LNCaP clone FGC (cell line): ENCODE data around the gene GMPR.

Experiments used
- DNase-seq: peaks from one replicate; pipeline ENCODE4 v3.0.0-alpha.2; 2011; ENCODE audit warnings: low read depth
- H3K4me3 ChIP-seq: 2 replicates; pipeline ENCODE4 v1.5.1; 2011; ENCODE audit warnings: mild to moderate bottlenecking, low read depth, low read length, control low read depth
- CTCF ChIP-seq: IDR thresholded peaks from 2 replicates; pipeline ENCODE4 v1.5.1; 2012; ENCODE audit warnings: mild to moderate bottlenecking; ENCODE audit not compliant: control insufficient read depth, insufficient read depth; ENCODE audit errors: extremely low read depth

GMPR gene

GRCh38 chr6:16227048-16227562 is 11.3 kb upstream of the GMPR start:
- DNase-seq, result no peak
- no peak for TF ChIP-seq CTCF
- no peak overlapping the region for H3K4me3 ChIP-seq

DNA sequence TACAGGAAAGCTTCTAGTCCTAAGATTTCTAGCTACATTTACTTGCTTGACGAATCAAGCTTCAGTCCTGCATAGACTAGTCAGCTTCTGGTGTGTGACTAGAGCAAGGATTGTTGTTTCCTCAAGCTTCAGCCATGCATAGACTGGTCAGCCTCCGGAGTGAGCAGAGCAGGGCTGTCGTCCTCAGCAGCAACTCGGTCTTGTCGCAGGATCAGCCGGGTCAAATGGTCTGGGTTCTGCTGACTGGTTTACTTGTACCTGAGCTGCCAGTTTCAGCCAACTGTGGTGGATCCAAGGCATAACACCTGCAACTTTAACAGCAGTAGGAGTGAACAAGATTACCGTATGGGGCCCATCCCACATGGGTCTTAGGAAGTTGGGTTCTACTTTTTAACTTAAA is 10.8 kb upstream of the GMPR start:
- no peak overlapping the region for H3K4me3 ChIP-seq
- TF ChIP-seq CTCF, result no peak
- no peak for DNase-seq

GRCh38 chr6:16228043-16228442 is 10.3 kb upstream of the GMPR start:
- H3K4me3 ChIP-seq, result no peak overlapping the region
- TF ChIP-seq CTCF, result no peak
- no peak for DNase-seq

- no peak overlapping the region for H3K4me3 ChIP-seq
- TF ChIP-seq CTCF, result peak; percentile 30; the same call in 1 of the 2 replicates
- DNase-seq, result no peak
Observed at GRCh38 chr6:16228709-16229665, 9.4 kb upstream of the GMPR start.

DNA sequence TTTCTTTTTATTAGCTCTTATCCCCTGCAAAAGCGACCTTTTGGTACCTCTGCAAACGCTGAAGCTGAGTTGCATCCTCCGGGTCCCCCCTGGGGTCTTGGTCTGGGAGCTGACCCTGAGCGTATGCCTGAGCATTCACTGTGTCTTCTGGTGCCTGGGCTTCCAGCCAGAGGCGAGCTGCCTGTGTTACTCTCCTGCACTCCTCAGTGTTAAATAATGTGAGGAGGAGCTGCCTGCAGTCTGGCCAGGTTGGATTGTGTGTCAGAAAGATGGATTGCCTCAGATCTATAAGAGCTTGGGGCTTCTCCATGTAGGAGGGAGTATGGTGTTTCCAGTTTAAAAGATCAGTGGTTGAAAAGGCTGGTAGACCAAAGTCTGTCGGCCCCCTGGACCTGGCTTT is 8.7 kb upstream of the GMPR start:
- no peak for DNase-seq
- no peak for TF ChIP-seq CTCF
- no peak overlapping the region for H3K4me3 ChIP-seq

DNA sequence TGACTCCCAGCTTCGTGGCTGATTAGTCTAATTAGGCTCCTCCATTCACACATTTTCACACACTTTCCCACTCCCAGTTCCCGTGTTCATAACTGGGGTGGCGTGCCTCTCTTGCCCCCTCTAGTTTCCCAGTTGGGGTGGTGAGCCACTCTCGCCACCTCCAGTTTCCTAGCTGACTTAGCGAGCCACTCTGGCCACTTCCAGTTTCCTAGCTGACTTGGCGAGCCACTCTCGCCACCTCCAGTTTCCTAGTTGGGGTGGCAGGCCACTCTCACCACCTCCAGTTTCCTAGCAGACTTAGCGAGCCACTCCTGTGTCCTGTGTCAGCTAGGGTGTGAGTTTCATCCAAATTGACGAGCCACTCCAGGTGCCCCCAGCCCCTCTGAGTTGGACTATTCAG is 7.4 kb upstream of the GMPR start:
- TF ChIP-seq CTCF, result no peak
- H3K4me3 ChIP-seq, result no peak overlapping the region

More for the DNA sequence above, 7.4 kb upstream of the GMPR start:
- DNase-seq, result no peak
